ENCODE data around the gene GLRX. TPM values are rescaled to one million over a fixed set of nuclear protein-coding genes. Genes with fewer than 3 reads are reported as not detected.

The GLRX gene
- total and polyA plus RNA-seq, 2 of the 13 experiments (the other 11 are each of a cell fraction or from before 2014, with no cell fraction given), result 63.8 to 499 TPM

GRCh38 chr5:95858661-95859595 lies 36.4 kb upstream of the GLRX start (continued):
- peak; percentile 91 for TF ChIP-seq ARID5B (CRISPR knock-in tag; IDR thresholded peaks at IDR 0.05)
- peak; percentile 75; the same call in 1 of the 2 replicates for TF ChIP-seq WIZ (CRISPR knock-in tag; IDR thresholded peaks at IDR 0.05)
- no peak for TF ChIP-seq ZNF224 (CRISPR knock-in tag; IDR thresholded peaks at IDR 0.05)
- TF ChIP-seq SIX4 (CRISPR knock-in tag; IDR thresholded peaks at IDR 0.05), result peak; percentile 44
- TF ChIP-seq SMAD3 (CRISPR knock-in tag; IDR thresholded peaks at IDR 0.05), result peak; percentile 91
- no peak for TF ChIP-seq ZNF781 (CRISPR knock-in tag; IDR thresholded peaks at IDR 0.05; ENCODE audit: borderline replicate concordance, not compliant biosample characterization)
- TF ChIP-seq ZNF605 (CRISPR knock-in tag; IDR thresholded peaks at IDR 0.05), result peak; percentile 92
- 0 out of 2 replicates have a peak, but pooled peaks have one; percentile 53 for TF ChIP-seq CENPBD1 (CRISPR knock-in tag; IDR thresholded peaks at IDR 0.05; ENCODE audit: borderline replicate concordance, low read depth)
- no peak for TF ChIP-seq ZNF468 (CRISPR knock-in tag; IDR thresholded peaks at IDR 0.05)
- TF ChIP-seq TFDP2 (CRISPR knock-in tag; IDR thresholded peaks at IDR 0.05), result peak; percentile 65; the same call in 1 of the 2 replicates
- peak; percentile 72; the same call in 1 of the 2 replicates for TF ChIP-seq ZBTB34 (CRISPR knock-in tag; IDR thresholded peaks at IDR 0.05)
- peak; percentile 55; the same call in 1 of the 2 replicates for TF ChIP-seq MED13 (CRISPR knock-in tag; IDR thresholded peaks at IDR 0.05)
- TF ChIP-seq ZFP90 (CRISPR knock-in tag; IDR thresholded peaks at IDR 0.05; ENCODE audit: borderline replicate concordance), result peak; percentile 93
- TF ChIP-seq ZNF441 (CRISPR knock-in tag; IDR thresholded peaks at IDR 0.05; ENCODE audit: borderline replicate concordance), result peak; percentile 65; the same call in 1 of the 2 replicates
- TF ChIP-seq ZNF766 (CRISPR knock-in tag; IDR thresholded peaks at IDR 0.05; ENCODE audit: borderline replicate concordance), result peak; percentile 77; the same call in 1 of the 2 replicates
- TF ChIP-seq ZNF317 (CRISPR knock-in tag; IDR thresholded peaks at IDR 0.05), result peak; percentile 96
- peak; percentile 62; the same call in 1 of the 2 replicates for TF ChIP-seq HMG20A (CRISPR knock-in tag; IDR thresholded peaks at IDR 0.05; ENCODE audit: borderline replicate concordance)
- TF ChIP-seq ZFP91 (CRISPR knock-in tag; IDR thresholded peaks at IDR 0.05; ENCODE audit: borderline replicate concordance), result peak; percentile 95

Measured in HepG2 (cell line).